ENCODE data around the gene STXBP3. TPM values are rescaled to one million over a fixed set of nuclear protein-coding genes. Genes with fewer than 3 reads are reported as not detected.

Gene STXBP3
- total and polyA plus RNA-seq, 9 of the 15 experiments (the other 6 are each of a cell fraction or from before 2014, with no cell fraction given) = 32.5 to 52.5 (median 39.2) TPM

DNA sequence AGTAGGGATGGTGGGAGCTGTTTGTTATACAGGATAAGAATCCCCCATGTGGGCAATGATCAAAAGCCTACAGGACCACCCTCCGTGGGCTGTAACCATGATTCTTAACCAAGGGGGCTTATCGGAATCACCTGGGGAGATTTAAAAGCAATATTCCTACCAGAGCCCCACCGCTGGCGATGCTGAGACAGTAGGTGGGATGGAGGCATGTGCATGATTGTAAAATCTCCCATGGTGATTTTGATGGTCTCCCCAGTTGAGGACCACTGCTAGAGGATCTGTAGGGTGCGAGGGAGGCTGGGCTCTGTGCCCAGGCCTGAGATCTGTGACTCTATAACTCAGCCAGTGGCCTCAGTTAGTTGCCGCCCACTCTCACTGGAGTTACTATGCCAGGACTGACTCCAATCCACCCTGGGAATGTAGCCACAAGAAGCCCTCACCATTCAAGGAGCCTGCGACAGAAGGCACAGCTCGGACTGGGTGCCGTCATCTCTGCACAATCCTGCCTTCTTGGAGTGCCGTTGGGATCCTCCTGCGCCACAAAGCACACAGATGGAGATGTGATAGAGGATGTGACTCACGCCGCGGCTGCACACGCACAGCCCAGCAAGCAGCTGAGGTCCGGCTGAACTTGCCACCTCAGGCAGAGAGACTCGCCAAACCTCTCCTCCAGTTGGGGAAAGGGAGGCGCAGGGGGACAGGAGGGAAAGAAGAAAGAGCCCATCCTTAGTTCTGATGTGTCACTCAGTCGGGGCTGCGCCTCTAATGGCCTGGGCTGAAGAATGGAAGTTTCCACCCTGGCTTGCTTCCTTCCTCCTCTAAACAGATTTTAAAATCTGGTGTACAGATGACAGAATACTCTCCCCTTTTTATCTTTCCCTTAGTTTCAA is 83.9 kb downstream of the STXBP3 start (continued):
- TF ChIP-seq, protein P1, sequence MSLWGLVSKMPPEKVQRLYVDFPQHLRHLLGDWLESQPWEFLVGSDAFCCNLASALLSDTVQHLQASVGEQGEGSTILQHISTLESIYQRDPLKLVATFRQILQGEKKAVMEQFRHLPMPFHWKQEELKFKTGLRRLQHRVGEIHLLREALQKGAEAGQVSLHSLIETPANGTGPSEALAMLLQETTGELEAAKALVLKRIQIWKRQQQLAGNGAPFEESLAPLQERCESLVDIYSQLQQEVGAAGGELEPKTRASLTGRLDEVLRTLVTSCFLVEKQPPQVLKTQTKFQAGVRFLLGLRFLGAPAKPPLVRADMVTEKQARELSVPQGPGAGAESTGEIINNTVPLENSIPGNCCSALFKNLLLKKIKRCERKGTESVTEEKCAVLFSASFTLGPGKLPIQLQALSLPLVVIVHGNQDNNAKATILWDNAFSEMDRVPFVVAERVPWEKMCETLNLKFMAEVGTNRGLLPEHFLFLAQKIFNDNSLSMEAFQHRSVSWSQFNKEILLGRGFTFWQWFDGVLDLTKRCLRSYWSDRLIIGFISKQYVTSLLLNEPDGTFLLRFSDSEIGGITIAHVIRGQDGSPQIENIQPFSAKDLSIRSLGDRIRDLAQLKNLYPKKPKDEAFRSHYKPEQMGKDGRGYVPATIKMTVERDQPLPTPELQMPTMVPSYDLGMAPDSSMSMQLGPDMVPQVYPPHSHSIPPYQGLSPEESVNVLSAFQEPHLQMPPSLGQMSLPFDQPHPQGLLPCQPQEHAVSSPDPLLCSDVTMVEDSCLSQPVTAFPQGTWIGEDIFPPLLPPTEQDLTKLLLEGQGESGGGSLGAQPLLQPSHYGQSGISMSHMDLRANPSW (CRISPR knock-in tag; IDR thresholded peaks at IDR 0.05) = no peak
- TF ChIP-seq LCOR (CRISPR knock-in tag; IDR thresholded peaks at IDR 0.05) (0 out of 2 replicates have a peak, but pooled peaks have one; percentile 26), SMARCC2 (IDR thresholded peaks at IDR 0.05; ENCODE audit: low read depth) (peak; percentile 54; the same call in 1 of the 2 replicates), TAF7 (tag; IDR thresholded peaks at IDR 0.05) (no peak), HDAC6 (IDR thresholded peaks at IDR 0.05; ENCODE audit: low read depth, low read length) (no peak), ZNF395 (CRISPR knock-in tag; IDR thresholded peaks at IDR 0.05) (no peak), PYGO2 (tag; IDR thresholded peaks at IDR 0.05) (no peak), RREB1 (CRISPR knock-in tag; IDR thresholded peaks at IDR 0.05) (peak; percentile 93), JUN (IDR thresholded peaks at IDR 0.05; ENCODE audit: borderline replicate concordance, low read depth, low read length) (peak; percentile 90), JUN (CRISPR knock-in tag; IDR thresholded peaks at IDR 0.05; ENCODE audit: borderline replicate concordance) (no peak)
- TF ChIP-seq, protein P2, sequence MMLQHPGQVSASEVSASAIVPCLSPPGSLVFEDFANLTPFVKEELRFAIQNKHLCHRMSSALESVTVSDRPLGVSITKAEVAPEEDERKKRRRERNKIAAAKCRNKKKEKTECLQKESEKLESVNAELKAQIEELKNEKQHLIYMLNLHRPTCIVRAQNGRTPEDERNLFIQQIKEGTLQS (IDR thresholded peaks at IDR 0.05) = peak; percentile 92
- TF ChIP-seq, protein P2 (CRISPR knock-in tag; conservative IDR thresholded peaks at IDR 0.05) = 0 out of 2 replicates have a peak, but pooled peaks have one; percentile 32
